K562 (cell line): ENCODE data around the gene SYT7. TPM values are rescaled to one million over a fixed set of nuclear protein-coding genes. Genes with fewer than 3 reads are reported as not detected.
A peak's percentile ranks its signal among the peaks of the same experiment; 100 is the strongest.

Experiments
- ARID2 ChIP-seq: fragments of 450-650 bp; IDR thresholded peaks from 2 replicates; pipeline ENCODE4 v1.6.1; 2017; ENCODE audit warnings: antibody characterized with exemption, mild to moderate bottlenecking
- CTCFL ChIP-seq: IDR thresholded peaks from 2 replicates; pipeline ENCODE4 v1.6.1; 2011; ENCODE audit warnings: borderline replicate concordance, low read depth, mild to moderate bottlenecking, moderate library complexity, low read length; ENCODE audit not compliant: insufficient read depth, poor library complexity, severe bottlenecking
- EGR1 ChIP-seq: fragments of 450-650 bp; conservative IDR thresholded peaks from 2 replicates; pipeline ENCODE4 v1.6.1; 2017; ENCODE audit warnings: mild to moderate bottlenecking
- ESRRB ChIP-seq: fragments of 250-450 bp; sonication (Bioruptor Pico); IDR thresholded peaks from 2 replicates; pipeline ENCODE4 v1.5.0; 2020; ENCODE audit warnings: mild to moderate bottlenecking, moderate library complexity, borderline replicate concordance
- FOXO4 ChIP-seq: fragments of 450-650 bp; formaldehyde crosslinking; IDR thresholded peaks from 2 replicates; pipeline ENCODE4 v1.4.0; 2020; ENCODE audit warnings: mild to moderate bottlenecking, moderate library complexity
- HDAC8 ChIP-seq: fragments of 450-650 bp; IDR thresholded peaks from 2 replicates; pipeline ENCODE4 v1.6.1; 2016; ENCODE audit warnings: mild to moderate bottlenecking, missing genetic modification characterization, moderate library complexity, missing compliant biosample characterization
- IRF2 ChIP-seq: sonication (generic); formaldehyde crosslinking; IDR thresholded peaks from 2 replicates; pipeline ENCODE4 v1.8.1; 2022; ENCODE audit warnings: mild to moderate bottlenecking, missing genetic modification reagents
- KDM5B ChIP-seq: fragments of 200-600 bp; sonication (generic); IDR thresholded peaks from 2 replicates; pipeline ENCODE4 v1.6.1; 2012; ENCODE audit warnings: low read depth, mild to moderate bottlenecking, moderate library complexity, low read length, control low read depth, inconsistent platforms; ENCODE audit not compliant: insufficient replicate concordance
- NCOA6 ChIP-seq: fragments of 450-650 bp; IDR thresholded peaks from 2 replicates; pipeline ENCODE4 v1.6.1; 2017; ENCODE audit warnings: mild to moderate bottlenecking
- NCOR1 ChIP-seq: fragments of 450-650 bp; IDR thresholded peaks from 2 replicates; pipeline ENCODE4 v1.6.1; 2016; ENCODE audit warnings: mild to moderate bottlenecking, moderate library complexity
- PHB2 ChIP-seq: fragments of 450-650 bp; IDR thresholded peaks from 2 replicates; pipeline ENCODE4 v1.6.1; 2017; ENCODE audit warnings: low read depth
- POLR2AphosphoS5 ChIP-seq: IDR thresholded peaks from 2 replicates; pipeline ENCODE4 v1.6.1; 2011; ENCODE audit warnings: mild to moderate bottlenecking, low read depth, low read length, moderate library complexity; ENCODE audit not compliant: control insufficient read depth, insufficient read depth
- POLR2H ChIP-seq: IDR thresholded peaks from 2 replicates; pipeline ENCODE4 v1.6.1; 2016; ENCODE audit warnings: missing genetic modification characterization, low read depth, mild to moderate bottlenecking, control low read depth, missing compliant biosample characterization, moderate library complexity
- RB1 ChIP-seq: fragments of 450-650 bp; IDR thresholded peaks from 2 replicates; pipeline ENCODE4 v1.6.1; 2017; ENCODE audit warnings: low read depth, mild to moderate bottlenecking
- RBM14 ChIP-seq: fragments of 200-400 bp; formaldehyde crosslinking; IDR thresholded peaks from 2 replicates; pipeline ENCODE4 v1.6.1; 2018; ENCODE audit warnings: low read depth, mild to moderate bottlenecking, low read length, moderate library complexity, borderline replicate concordance; ENCODE audit not compliant: insufficient read depth
- SIN3B ChIP-seq: fragments of 450-650 bp; IDR thresholded peaks from 2 replicates; pipeline ENCODE4 v1.6.1; 2017; ENCODE audit warnings: low read depth, mild to moderate bottlenecking, moderate library complexity
- SIRT6 ChIP-seq: IDR thresholded peaks from one replicate; pipeline ENCODE4 v1.6.1; 2012; ENCODE audit warnings: low read depth, mild to moderate bottlenecking, control low read depth, inconsistent platforms, low read length, moderate library complexity
- SLC30A9 ChIP-seq: fragments of 250-450 bp; sonication (Bioruptor Pico); IDR thresholded peaks from 2 replicates; pipeline ENCODE4 v1.8.0; 2022; ENCODE audit warnings: mild to moderate bottlenecking, moderate library complexity
- THRA ChIP-seq: fragments of 450-650 bp; IDR thresholded peaks from 2 replicates; pipeline ENCODE4 v1.6.1; 2017; ENCODE audit warnings: mild to moderate bottlenecking, moderate library complexity
- ZNF398 ChIP-seq: fragments of 250-450 bp; sonication (Bioruptor Pico); IDR thresholded peaks from 2 replicates; pipeline ENCODE4 v1.8.0; 2021; ENCODE audit warnings: moderate library complexity, mild to moderate bottlenecking, inconsistent platforms
- ZNF408 ChIP-seq: fragments of 250-450 bp; sonication (Bioruptor Pico); IDR thresholded peaks from 2 replicates; pipeline ENCODE4 v1.4.0; 2020; ENCODE audit warnings: low read depth, mild to moderate bottlenecking, moderate library complexity
- polyA plus RNA-seq, 8 experiments: library from polyadenylated mRNA; depleted of rRNA in 4 of 8; stranded (reverse) in 5 of 8; unstranded in 3 of 8; fragments of >200 nt; fragmentation: Nextera tagmentation in 2 of 8; fragmentation: Illumina TruSeq in 1 of 8; extraction: Ambion mirVana in 2 of 8; extraction: Trizol in 1 of 8; gene quantifications; 2 replicates each; pipeline versions ENCODE4 v1.2.1 to v1.2.3, GENCODE V29; 2011 to 2014; ENCODE audit warnings: inconsistent platforms in 1 of 8, missing spikeins in 1 of 8
- total RNA-seq, 7 experiments: library from RNA; depleted of rRNA in 6 of 7; stranded (reverse); fragments of >200 nt in 6 of 7; fragmentation: Illumina TruSeq in 2 of 7; extraction: Trizol in 2 of 7; gene quantifications; 2 replicates each; pipeline versions ENCODE4 v1.2.1 to v1.2.3, GENCODE V29; 2011 to 2021; ENCODE audit warnings: low replicate concordance in 1 of 7

The SYT7 gene
- total and polyA plus RNA-seq, 9 of the 15 experiments (the other 6 are each of a cell fraction or from before 2014, with no cell fraction given) = 0.01 to 0.51 (median 0.16) TPM; not detected in 1

- TF ChIP-seq CTCFL (no peak), RB1 (peak; percentile 98), ARID2 (no peak), POLR2H (tag) (no peak), NCOA6 (peak; percentile 70), PHB2 (no peak), IRF2 (no peak), FOXO4 (CRISPR knock-in tag) (no peak), RBM14 (no peak), ZNF408 (CRISPR knock-in tag) (no peak), THRA (no peak), KDM5B (no peak), HDAC8 (tag) (no peak), SIN3B (peak; percentile 68), POLR2AphosphoS5 (no peak), NCOR1 (no peak), ESRRB (CRISPR knock-in tag) (no peak), SIRT6 (no peak), EGR1 (peak; percentile 49), SLC30A9 (no peak), ZNF398 (CRISPR knock-in tag) (no peak)
Observed at GRCh38 chr11:61581030-61581928, at the start of gene SYT7 (continued).
